GM12892 (cell line): ENCODE measurements around the gene TXNDC16.

ENCODE experiments used
- POLR2A ChIP-seq: IDR thresholded peaks from 2 replicates; pipeline ENCODE4 v1.6.1; 2011; ENCODE audit warnings: low read depth, low read length, control low read depth
- POLR2AphosphoS5 ChIP-seq: IDR thresholded peaks from 2 replicates; pipeline ENCODE4 v1.6.1; 2011; ENCODE audit warnings: low read depth, low read length, control low read depth

DNA sequence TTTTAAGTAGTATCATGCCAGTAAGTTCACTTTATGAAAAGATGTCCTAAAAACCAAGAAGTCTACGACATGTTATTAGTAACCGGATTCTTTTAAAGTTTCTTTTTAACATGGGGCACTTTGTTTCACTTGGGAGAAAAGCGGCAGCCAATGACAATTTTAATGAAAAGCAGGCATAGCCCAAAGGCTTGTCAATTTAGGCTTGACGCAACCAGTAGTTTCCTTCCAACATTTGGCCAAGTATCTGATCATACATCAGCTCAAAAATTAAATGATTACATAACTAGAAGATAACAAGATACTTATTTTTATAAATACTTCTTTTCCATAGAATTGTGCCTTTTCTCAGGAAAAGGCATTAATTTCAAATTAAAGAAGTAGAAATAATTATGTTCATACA is 112.8 kb downstream of the TXNDC16 start:
- TF ChIP-seq POLR2A = no peak
- TF ChIP-seq POLR2AphosphoS5 = no peak
